Lung (tissue), 12 donors: ENCODE measurements around the gene MYMK. TPM values are rescaled to one million over a fixed set of nuclear protein-coding genes. Genes with fewer than 3 reads are reported as not detected.

Experiments used
- ATAC-seq: fragments of 200-7000 bp; cut with Tn5 transposase; one replicate; pipeline ENCODE4 v1.9.1; 2020; ENCODE audit warnings: moderate number of reproducible peaks; ENCODE audit not compliant: insufficient read depth, low FRiP score
- DNase-seq, 3 donors: peaks; one replicate each; pipeline ENCODE4 v3.0.0-alpha.2; 2013 to 2017
- H3K27ac ChIP-seq, 2 donors: one replicate each; pipeline ENCODE4 v1.5.1; 2013; ENCODE audit warnings: mild to moderate bottlenecking in 2 of 2, moderate library complexity in 2 of 2, control low read depth in 1 of 2, inconsistent platforms in 1 of 2, low read depth in 1 of 2, low read length in 1 of 2
- H3K27me3 ChIP-seq, 3 donors: one replicate each; pipeline ENCODE4 v1.5.1; 2013; ENCODE audit warnings: low read length in 2 of 3; ENCODE audit not compliant: control insufficient read depth in 3 of 3, insufficient read depth in 3 of 3
- H3K36me3 ChIP-seq, 4 donors: one replicate each; pipeline ENCODE4 v1.5.1; 2013; ENCODE audit warnings: low read length in 4 of 4, mild to moderate bottlenecking in 1 of 4, moderate library complexity in 1 of 4; ENCODE audit not compliant: control insufficient read depth in 4 of 4, insufficient read depth in 4 of 4
- H3K4me1 ChIP-seq, 5 donors: one replicate each; pipeline ENCODE4 v1.5.1; 2013; ENCODE audit warnings: low read length in 5 of 5, mild to moderate bottlenecking in 2 of 5, moderate library complexity in 1 of 5; ENCODE audit not compliant: control insufficient read depth in 5 of 5, insufficient read depth in 5 of 5
- H3K4me3 ChIP-seq: one replicate; pipeline ENCODE4 v1.5.1; 2013; ENCODE audit warnings: mild to moderate bottlenecking, control low read depth, moderate library complexity
- H3K9ac ChIP-seq, 2 donors: one replicate each; pipeline ENCODE4 v1.5.1; 2013; ENCODE audit warnings: low read length in 2 of 2, control low read depth in 1 of 2; ENCODE audit not compliant: insufficient read depth in 1 of 2
- H3K9me3 ChIP-seq, 4 donors: one replicate each; pipeline ENCODE4 v1.5.1; 2013; ENCODE audit warnings: low read length in 3 of 4, mild to moderate bottlenecking in 1 of 4, moderate library complexity in 1 of 4; ENCODE audit not compliant: control insufficient read depth in 4 of 4, insufficient read depth in 3 of 4
- WGBS, 2 donors: extraction: QIAGEN DNeasy Blood & Tissue Kit; methylation state at CpG; one replicate each; pipeline ENCODE4 v1.1.7; 2013; 5-methylcytosine and 5-hydroxymethylcytosine counted together
- polyA plus RNA-seq, 2 donors: library from polyadenylated mRNA; stranded (reverse); fragments of 200-250 nt; gene quantifications; one replicate each; pipeline ENCODE4 v1.2.1, GENCODE V29; 2013
- total RNA-seq, 2 donors: library from RNA; depleted of rRNA in 1 of 2; stranded (reverse); fragments of >200 nt in 1 of 2; gene quantifications; one replicate each; pipeline ENCODE4 v1.2.1, GENCODE V29; 2014 to 2021
- TF ChIP-seq, protein P1 (sequence below): IDR thresholded peaks from 2 replicates; pipeline ENCODE4 v1.5.1; 2012; ENCODE audit warnings: mild to moderate bottlenecking; ENCODE audit errors: control extremely low read depth, extremely low read depth
- donor health status: control.
- donor health status: control.
- donor health status: Bipolar disorder and iron deficiency.
- donor health status: healthy.
- donor health status: DM: yes; HTN: yes; CAD: no.

MYMK gene
- total and polyA plus RNA-seq, 4 donors = not detected

DNA sequence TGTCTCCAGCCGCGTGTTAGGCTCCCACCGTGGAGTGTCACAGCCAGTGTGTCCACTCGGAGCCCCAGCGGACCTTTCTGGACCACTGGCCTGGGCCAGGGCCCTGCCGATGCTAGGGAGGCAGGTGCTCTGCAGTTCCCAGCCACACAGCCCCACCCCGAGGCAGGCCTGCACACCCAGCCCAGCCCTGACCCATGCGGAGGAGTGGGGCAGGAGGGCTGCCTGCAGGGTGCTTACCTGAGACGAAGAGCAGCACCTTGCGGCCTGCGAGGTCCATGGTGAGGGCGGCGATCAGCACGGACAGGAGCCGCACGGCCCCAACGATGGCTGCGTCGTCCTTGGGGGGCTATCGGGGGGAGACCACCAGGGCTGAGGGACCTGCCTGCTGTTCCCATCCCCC is 51.0 kb downstream of the MYMK start:
- Histone ChIP-seq H3K27ac (no peak overlapping the region), H3K4me1 (peaks cover 0 to 10% (median 0%) of the 10 kb centered on the region in 5 donors), H3K9ac (no peak overlapping the region), H3K9me3 (no peaks in the 10 kb centered on the region), H3K36me3 (peaks cover 0 to 17% (median 0%) of the 10 kb centered on the region in 4 donors), H3K4me3 (no peak overlapping the region), H3K27me3 (no peaks in the 10 kb centered on the region)
- DNase-seq = no peak
- ATAC-seq = no peak
- TF ChIP-seq, protein P1, sequence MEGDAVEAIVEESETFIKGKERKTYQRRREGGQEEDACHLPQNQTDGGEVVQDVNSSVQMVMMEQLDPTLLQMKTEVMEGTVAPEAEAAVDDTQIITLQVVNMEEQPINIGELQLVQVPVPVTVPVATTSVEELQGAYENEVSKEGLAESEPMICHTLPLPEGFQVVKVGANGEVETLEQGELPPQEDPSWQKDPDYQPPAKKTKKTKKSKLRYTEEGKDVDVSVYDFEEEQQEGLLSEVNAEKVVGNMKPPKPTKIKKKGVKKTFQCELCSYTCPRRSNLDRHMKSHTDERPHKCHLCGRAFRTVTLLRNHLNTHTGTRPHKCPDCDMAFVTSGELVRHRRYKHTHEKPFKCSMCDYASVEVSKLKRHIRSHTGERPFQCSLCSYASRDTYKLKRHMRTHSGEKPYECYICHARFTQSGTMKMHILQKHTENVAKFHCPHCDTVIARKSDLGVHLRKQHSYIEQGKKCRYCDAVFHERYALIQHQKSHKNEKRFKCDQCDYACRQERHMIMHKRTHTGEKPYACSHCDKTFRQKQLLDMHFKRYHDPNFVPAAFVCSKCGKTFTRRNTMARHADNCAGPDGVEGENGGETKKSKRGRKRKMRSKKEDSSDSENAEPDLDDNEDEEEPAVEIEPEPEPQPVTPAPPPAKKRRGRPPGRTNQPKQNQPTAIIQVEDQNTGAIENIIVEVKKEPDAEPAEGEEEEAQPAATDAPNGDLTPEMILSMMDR = no peak
- 87 to 91% methylated on average over 20 of the region's 20 CpGs for WGBS, 2 donors

DNA sequence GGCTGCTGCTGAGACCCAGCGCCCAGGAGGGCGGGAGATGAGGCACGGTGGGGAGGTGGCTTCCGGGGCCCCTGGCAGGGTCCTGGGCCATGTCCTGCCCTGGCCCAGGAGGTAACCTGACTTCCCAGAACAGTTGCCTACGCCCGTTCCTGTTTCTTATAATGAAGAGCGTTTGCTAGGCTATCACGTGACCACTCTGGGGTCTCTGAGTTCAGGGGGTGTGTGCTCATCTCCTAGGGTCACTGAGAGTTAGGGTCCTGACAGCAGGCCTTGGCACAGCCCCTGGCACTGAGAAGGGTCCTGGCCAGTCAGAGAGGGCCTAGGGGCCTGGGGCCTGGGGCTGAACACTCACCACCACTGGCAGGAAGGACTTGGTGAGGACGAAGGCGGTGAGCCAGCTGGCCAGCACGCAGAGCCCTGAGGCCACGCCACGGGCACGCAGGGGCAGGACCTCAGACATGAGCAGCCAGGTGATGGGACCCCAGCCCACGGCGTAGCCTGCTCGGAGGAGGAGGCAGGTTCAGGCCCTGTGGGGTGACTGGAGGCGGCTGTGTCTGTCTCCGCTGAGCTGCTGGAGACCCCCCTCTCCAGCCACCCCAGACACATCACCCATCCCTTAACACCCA is 51.9 kb downstream of the MYMK start:
- ATAC-seq = no peak
- Histone ChIP-seq H3K36me3 (peaks cover 0 to 26% (median 0%) of the 10 kb centered on the region in 4 donors), H3K4me3 (no peak overlapping the region), H3K27ac (no peak overlapping the region), H3K27me3 (no peaks in the 10 kb centered on the region), H3K4me1 (peaks cover 0 to 4% (median 0%) of the 10 kb centered on the region in 5 donors), H3K9ac (no peak overlapping the region), H3K9me3 (no peaks in the 10 kb centered on the region)
- no peak for DNase-seq
- 72 to 77% methylated on average over 19 of the region's 19 CpGs for WGBS, 2 donors
- TF ChIP-seq, protein P1 = no peak

DNA sequence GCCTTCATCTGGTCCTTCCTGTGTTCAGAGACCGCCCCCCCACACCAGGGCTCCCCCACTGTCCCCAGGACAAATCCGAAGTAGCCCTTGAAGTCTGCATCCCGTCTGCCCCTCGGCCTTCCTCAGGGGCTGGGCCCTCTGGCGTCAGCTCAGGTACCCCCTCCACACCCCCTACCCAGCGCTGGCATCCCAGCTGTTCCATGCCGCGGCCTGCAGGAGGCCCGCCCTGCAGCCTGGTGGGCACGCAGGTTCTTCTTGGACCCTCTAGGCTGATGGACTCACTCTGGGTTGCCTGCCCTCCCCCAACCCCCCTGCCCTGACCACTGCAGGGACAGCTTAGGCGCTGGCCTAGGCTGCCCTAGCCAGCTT is 52.5 kb downstream of the MYMK start:
- TF ChIP-seq, protein P1 = no peak
- no peak for ATAC-seq
- Histone ChIP-seq H3K9me3 (no peaks in the 10 kb centered on the region), H3K27me3 (no peaks in the 10 kb centered on the region), H3K4me3 (no peak overlapping the region), H3K9ac (no peak overlapping the region), H3K27ac (no peak overlapping the region), H3K4me1 (peaks cover 0 to 4% (median 0%) of the 10 kb centered on the region in 5 donors), H3K36me3 (peaks cover 0 to 28% (median 0%) of the 10 kb centered on the region in 4 donors)
- 84 to 92% methylated on average over 11 of the region's 11 CpGs for WGBS, 2 donors
- DNase-seq = no peak
